Calu3 (cell line): ENCODE data around the gene IL3. TPM values are rescaled to one million over a fixed set of nuclear protein-coding genes. Genes with fewer than 3 reads are reported as not detected.

ENCODE experiments used
- BruUV-seq: library from RNA; stranded (reverse); fragments of 400-500 nt; replicated peaks from 2 replicates; lab custom pipeline; 2021; lab: Mats Ljungman, UMichigan
- CTCF ChIA-PET: fragments of 300-600 bp; sonication (Branson Sonifier 250); formaldehyde crosslinking; loops from one replicate; lab custom pipeline; 2022; ENCODE audit warnings: antibody characterized with exemption; lab: Charles Lee
- DNase-seq: peaks from one replicate; pipeline ENCODE4 v3.0.0; 2022
- H3K27ac Mint-ChIP-seq: one replicate; pipeline ENCODE4 v1.8.0; 2022; ENCODE audit warnings: mixed read lengths; ENCODE audit not compliant: unreplicated experiment
- H3K27me3 Mint-ChIP-seq: one replicate; pipeline ENCODE4 v1.8.0; 2022; ENCODE audit warnings: mixed read lengths; ENCODE audit not compliant: unreplicated experiment
- H3K36me3 Mint-ChIP-seq: one replicate; pipeline ENCODE4 v1.8.0; 2022; ENCODE audit warnings: mild to moderate bottlenecking, moderate library complexity, mixed read lengths; ENCODE audit not compliant: insufficient read depth, unreplicated experiment
- H3K4me1 Mint-ChIP-seq: one replicate; pipeline ENCODE4 v1.8.0; 2022; ENCODE audit warnings: mild to moderate bottlenecking, low read depth, mixed read lengths; ENCODE audit not compliant: unreplicated experiment
- H3K4me3 Mint-ChIP-seq: one replicate; pipeline ENCODE4 v1.8.0; 2022; ENCODE audit warnings: mild to moderate bottlenecking, low read depth, moderate library complexity, mixed read lengths; ENCODE audit not compliant: unreplicated experiment
- H3K9me3 Mint-ChIP-seq: one replicate; pipeline ENCODE4 v1.8.0; 2022; ENCODE audit warnings: low read depth, mixed read lengths; ENCODE audit not compliant: unreplicated experiment
- CTCF ChIP-seq: fragments of 200-600 bp; IDR thresholded peaks from one replicate; pipeline ENCODE4 v1.8.0; 2022; ENCODE audit warnings: antibody characterized with exemption; ENCODE audit not compliant: unreplicated experiment
- intact Hi-C: fragments of 100-400 bp; cut with micrococcal nuclease; formaldehyde crosslinking; loops from one replicate; pipeline ENCODE4 v1.10.0; 2022; ENCODE audit not compliant: unreplicated experiment
- total RNA-seq: library from RNA; stranded (reverse); gene quantifications from 2 replicates; pipeline ENCODE4 v1.2.3, GENCODE V29; 2022

The IL3 gene
- total RNA-seq, 1 experiment from 2014 or later: not detected

DNA sequence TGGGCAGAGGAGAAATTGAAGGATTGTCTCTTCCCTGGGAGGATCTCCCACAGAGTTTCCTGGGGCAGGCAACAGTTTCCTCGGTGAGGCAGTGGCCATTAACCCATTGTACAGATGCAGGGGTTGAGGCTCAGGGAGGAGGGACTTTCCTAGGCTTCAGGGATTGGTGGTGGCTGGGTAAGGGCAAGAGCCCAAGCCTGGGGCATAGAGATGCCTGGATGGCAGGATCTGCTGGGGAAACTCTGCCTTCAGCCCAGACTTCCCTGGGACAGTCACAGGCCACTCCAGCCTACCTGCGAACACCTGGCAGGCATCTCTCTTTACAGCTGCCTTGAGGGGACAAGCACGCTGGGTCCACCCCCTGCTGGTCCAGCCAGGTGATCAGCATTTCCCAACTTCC is 9.5 kb downstream of the IL3 start:
- intact Hi-C loops: loop anchor here (5.0 to 10.0 kb wide), 2 partner anchors 107 to 295 kb away; partner anchors contain the start of gene SLC22A5
- Mint-ChIP-seq H3K27ac (no peak overlapping the region), H3K4me1 (peaks cover 28% of the 10 kb centered on the region), H3K36me3 (no peaks in the 10 kb centered on the region), H3K27me3 (no peaks in the 10 kb centered on the region), H3K9me3 (no peaks in the 10 kb centered on the region), H3K4me3 (no peak overlapping the region)
- BruUV-seq: no TSS peak
- CTCF ChIA-PET: interaction anchor here (0.5 kb wide), 1 partner anchor 140 kb away, joined by 8 read pairs; no protein-coding TSS in a partner anchor
- TF ChIP-seq CTCF: no peak
- DNase-seq: no peak

GRCh38 chr5:132070460-132071337 is 10.2 kb downstream of the IL3 start:
- no peaks in the 10 kb centered on the region for H3K9me3 Mint-ChIP-seq
- H3K36me3 Mint-ChIP-seq: peaks cover 2% of the 10 kb centered on the region
- no peak for DNase-seq
- H3K27me3 Mint-ChIP-seq: no peaks in the 10 kb centered on the region
- TF ChIP-seq CTCF: no peak
- no peak overlapping the region for H3K27ac Mint-ChIP-seq
- no peak overlapping the region for H3K4me3 Mint-ChIP-seq
- intact Hi-C loops: loop anchor here (10.0 kb wide), 1 partner anchor 294 kb away; the partner anchor contains the start of gene SLC22A5
- H3K4me1 Mint-ChIP-seq: peaks cover 35% of the 10 kb centered on the region
- CTCF ChIA-PET: interaction anchor here (0.5 kb wide), 1 partner anchor 139 kb away, joined by 8 read pairs; no protein-coding TSS in a partner anchor
- BruUV-seq: no TSS peak

- DNase-seq: no peak
- Mint-ChIP-seq H3K27ac (no peak overlapping the region), H3K4me3 (no peak overlapping the region), H3K36me3 (peaks cover 5% of the 10 kb centered on the region), H3K4me1 (peaks cover 39% of the 10 kb centered on the region), H3K27me3 (no peaks in the 10 kb centered on the region), H3K9me3 (no peaks in the 10 kb centered on the region)
- intact Hi-C loops: loop anchor here (10.0 kb wide), 1 partner anchor 293 kb away; the partner anchor contains the start of gene SLC22A5
- BruUV-seq: no TSS peak
- CTCF ChIA-PET: no interaction called here
- TF ChIP-seq CTCF: no peak
These were observed 10.9 kb downstream of the IL3 start for GRCh38 chr5:132071338-132071707.

- H3K4me3 Mint-ChIP-seq: no peak overlapping the region
- intact Hi-C loops: loop anchor here (10.0 kb wide), 1 partner anchor 293 kb away; the partner anchor contains the start of gene SLC22A5
- H3K27ac Mint-ChIP-seq: no peak overlapping the region
- CTCF ChIA-PET: interaction anchor here (0.6 kb wide), 1 partner anchor 108 kb away, joined by 3 read pairs; no protein-coding TSS in a partner anchor
- H3K9me3 Mint-ChIP-seq: no peaks in the 10 kb centered on the region
- no TSS peak for BruUV-seq
- TF ChIP-seq CTCF: no peak
- no peaks in the 10 kb centered on the region for H3K27me3 Mint-ChIP-seq
- no peak for DNase-seq
- peaks cover 39% of the 10 kb centered on the region for H3K4me1 Mint-ChIP-seq
- peaks cover 5% of the 10 kb centered on the region for H3K36me3 Mint-ChIP-seq
These were observed 11.6 kb downstream of the IL3 start for GRCh38 chr5:132072070-132072469.
